GM12874 (cell line): Measurements from ENCODE around the gene PYGB.

Source experiments
- TF ChIP-seq, protein P1 (sequence below): IDR thresholded peaks from 2 replicates; pipeline ENCODE4 v1.5.1; 2011; ENCODE audit warnings: low read depth, mild to moderate bottlenecking, control low read depth, low read length, moderate library complexity; ENCODE audit not compliant: insufficient read depth

The PYGB gene

GRCh38 chr20:25274481-25274880, 26.6 kb downstream of the PYGB start:
- TF ChIP-seq, protein P1, sequence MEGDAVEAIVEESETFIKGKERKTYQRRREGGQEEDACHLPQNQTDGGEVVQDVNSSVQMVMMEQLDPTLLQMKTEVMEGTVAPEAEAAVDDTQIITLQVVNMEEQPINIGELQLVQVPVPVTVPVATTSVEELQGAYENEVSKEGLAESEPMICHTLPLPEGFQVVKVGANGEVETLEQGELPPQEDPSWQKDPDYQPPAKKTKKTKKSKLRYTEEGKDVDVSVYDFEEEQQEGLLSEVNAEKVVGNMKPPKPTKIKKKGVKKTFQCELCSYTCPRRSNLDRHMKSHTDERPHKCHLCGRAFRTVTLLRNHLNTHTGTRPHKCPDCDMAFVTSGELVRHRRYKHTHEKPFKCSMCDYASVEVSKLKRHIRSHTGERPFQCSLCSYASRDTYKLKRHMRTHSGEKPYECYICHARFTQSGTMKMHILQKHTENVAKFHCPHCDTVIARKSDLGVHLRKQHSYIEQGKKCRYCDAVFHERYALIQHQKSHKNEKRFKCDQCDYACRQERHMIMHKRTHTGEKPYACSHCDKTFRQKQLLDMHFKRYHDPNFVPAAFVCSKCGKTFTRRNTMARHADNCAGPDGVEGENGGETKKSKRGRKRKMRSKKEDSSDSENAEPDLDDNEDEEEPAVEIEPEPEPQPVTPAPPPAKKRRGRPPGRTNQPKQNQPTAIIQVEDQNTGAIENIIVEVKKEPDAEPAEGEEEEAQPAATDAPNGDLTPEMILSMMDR: no peak

GRCh38 chr20:25274891-25275812, 27.3 kb downstream of the PYGB start:
- TF ChIP-seq, protein P1: no peak

- TF ChIP-seq, protein P1: no peak
Measured at GRCh38 chr20:25275813-25276532, 28.1 kb downstream of the PYGB start.

DNA sequence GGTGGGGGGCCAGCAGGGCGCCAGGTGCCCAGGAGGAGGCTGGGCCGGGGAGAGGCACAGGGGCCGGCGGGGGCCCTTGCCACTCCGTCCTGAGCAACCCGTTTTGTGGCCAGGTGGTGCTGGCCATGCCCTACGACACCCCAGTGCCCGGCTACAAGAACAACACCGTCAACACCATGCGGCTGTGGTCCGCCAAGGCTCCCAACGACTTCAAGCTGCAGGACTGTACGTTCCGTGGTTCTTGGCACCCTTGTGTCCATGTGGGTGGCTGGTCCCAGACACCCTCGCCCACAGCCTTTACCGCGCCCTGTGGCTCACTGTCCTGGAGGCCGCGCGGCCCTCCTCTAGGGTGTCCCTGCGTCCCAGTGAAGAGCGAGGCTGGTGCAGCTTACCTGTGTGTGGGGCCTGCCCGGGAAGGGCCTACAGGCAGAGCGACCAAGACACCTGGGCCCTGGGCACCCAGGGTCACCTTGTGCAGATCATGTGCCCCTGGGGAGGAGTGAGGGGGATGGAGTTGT, 28.7 kb downstream of the PYGB start:
- TF ChIP-seq, protein P1: no peak

- TF ChIP-seq, protein P1: no peak
Measured at GRCh38 chr20:25277051-25277801, 29.3 kb downstream of the PYGB start.

DNA sequence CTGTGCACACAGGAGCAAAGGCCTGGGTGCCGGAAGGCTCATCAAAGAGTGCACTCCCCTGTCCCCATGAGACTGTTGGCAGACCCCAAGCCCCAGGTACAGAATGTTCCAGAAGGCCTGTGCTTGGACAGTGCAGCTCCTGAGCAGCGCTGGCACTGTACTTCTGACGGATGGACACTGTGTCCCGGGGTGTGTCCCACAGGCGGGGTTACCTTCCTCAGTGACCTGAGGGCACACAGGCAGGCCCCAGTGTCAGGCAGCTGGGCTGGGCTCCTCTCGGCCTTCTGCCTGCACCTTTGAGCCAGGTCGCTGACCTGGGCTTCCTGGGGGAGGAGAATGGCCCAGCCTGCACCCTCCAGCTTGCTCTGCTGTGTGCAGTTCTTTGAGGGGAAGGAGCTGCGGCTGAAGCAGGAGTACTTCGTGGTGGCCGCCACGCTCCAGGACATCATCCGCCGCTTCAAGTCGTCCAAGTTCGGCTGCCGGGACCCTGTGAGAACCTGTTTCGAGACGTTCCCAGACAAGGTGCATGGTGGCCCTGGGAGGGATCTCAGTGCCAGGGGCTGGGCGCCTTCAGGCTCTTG, 30.1 kb downstream of the PYGB start:
- TF ChIP-seq, protein P1: no peak
